ENCODE data around the gene EDA.
A peak's percentile ranks its signal among the peaks of the same experiment; 100 is the strongest.

The EDA gene

GRCh38 chrX:70030301-70030767 lies 414.4 kb downstream of the EDA start:
- peak; percentile 6 for DNase-seq

- no peak for DNase-seq
Observed at GRCh38 chrX:70032792-70033191, 416.9 kb downstream of the EDA start.

GRCh38 chrX:70033348-70034051 lies 417.6 kb downstream of the EDA start:
- peak; percentile 9 for DNase-seq

- no peak for DNase-seq
Observed at GRCh38 chrX:70034646-70035045, 418.7 kb downstream of the EDA start.

- no peak for DNase-seq
Observed at GRCh38 chrX:70038515-70038914, 422.6 kb downstream of the EDA start.

- no peak for DNase-seq
Observed at GRCh38 chrX:70038951-70039350, 423.0 kb downstream of the EDA start.

GRCh38 chrX:70039758-70040157 lies 423.8 kb downstream of the EDA start:
- no peak for DNase-seq

GRCh38 chrX:70041993-70042392 lies 426.1 kb downstream of the EDA start:
- DNase-seq = no peak

- no peak for DNase-seq
Observed at GRCh38 chrX:70042399-70043371, 426.8 kb downstream of the EDA start.

GRCh38 chrX:70043685-70044084 lies 427.8 kb downstream of the EDA start:
- DNase-seq = no peak

GRCh38 chrX:70044541-70045245 lies 428.8 kb downstream of the EDA start:
- no peak for DNase-seq

- DNase-seq = no peak
Observed at GRCh38 chrX:70046978-70047377, 431.1 kb downstream of the EDA start.

- DNase-seq = no peak
Observed at GRCh38 chrX:70049406-70049805, 433.5 kb downstream of the EDA start.

- DNase-seq = no peak
Observed at GRCh38 chrX:70049925-70050324, 434.0 kb downstream of the EDA start, which contains the start of gene AWAT2. TSS of gene AWAT2 (minus strand) at chrX:70049938. CDS start at chrX:70049932, 6 bp downstream.

- DNase-seq = no peak
Observed at GRCh38 chrX:70052895-70053615, 437.1 kb downstream of the EDA start.

GRCh38 chrX:70054391-70054790 lies 438.5 kb downstream of the EDA start:
- DNase-seq = no peak

GRCh38 chrX:70062076-70062475 lies 446.2 kb downstream of the EDA start, which contains the start of gene OTUD6A:
TSS of gene OTUD6A (plus strand) at chrX:70062457. CDS start at chrX:70062525, 68 bp downstream.
- no peak for DNase-seq

GRCh38 chrX:70062961-70063550 lies 447.1 kb downstream of the EDA start:
- no peak for DNase-seq

- DNase-seq = no peak
Observed at GRCh38 chrX:70066646-70067045, 450.7 kb downstream of the EDA start.

- no peak for DNase-seq
Observed at GRCh38 chrX:70079297-70079696, 463.4 kb downstream of the EDA start.

- no peak for DNase-seq
Observed at GRCh38 chrX:70079870-70080269, 464.0 kb downstream of the EDA start.

GRCh38 chrX:70082723-70083122 lies 466.8 kb downstream of the EDA start:
- no peak for DNase-seq
